GM21723 (cell line): ENCODE measurements around the gene NKX6-2.

Experiments
- ATAC-seq: cut with Tn5 transposase; IDR thresholded peaks from one replicate; pipeline ENCODE4 v1.9.1; 2021; ENCODE audit warnings: mild to moderate bottlenecking, moderate library complexity; ENCODE audit not compliant: unreplicated experiment

NKX6-2 gene

GRCh38 chr10:132813560-132814468 is 27.9 kb upstream of the NKX6-2 start:
- no peak for ATAC-seq

- ATAC-seq, result no peak
Observed at GRCh38 chr10:132813001-132813401, 27.1 kb upstream of the NKX6-2 start.

- no peak for ATAC-seq
Observed at GRCh38 chr10:132812520-132812919, 26.6 kb upstream of the NKX6-2 start.

GRCh38 chr10:132811891-132812481 is 26.0 kb upstream of the NKX6-2 start:
- ATAC-seq, result no peak

- no peak for ATAC-seq
Observed at GRCh38 chr10:132810807-132811700, 25.1 kb upstream of the NKX6-2 start.

GRCh38 chr10:132810141-132810806 is 24.3 kb upstream of the NKX6-2 start:
- no peak for ATAC-seq

GRCh38 chr10:132809232-132810140 is 23.5 kb upstream of the NKX6-2 start:
- no peak for ATAC-seq

- ATAC-seq, result no peak
Observed at GRCh38 chr10:132808383-132809231, 22.7 kb upstream of the NKX6-2 start.

GRCh38 chr10:132807621-132808049 is 21.7 kb upstream of the NKX6-2 start:
- ATAC-seq, result no peak

- no peak for ATAC-seq
Observed at GRCh38 chr10:132806561-132807003, 20.6 kb upstream of the NKX6-2 start.

- no peak for ATAC-seq
Observed at GRCh38 chr10:132806110-132806509, 20.2 kb upstream of the NKX6-2 start.

- ATAC-seq, result no peak
Observed at GRCh38 chr10:132805599-132805998, 19.7 kb upstream of the NKX6-2 start.

- no peak for ATAC-seq
Observed at GRCh38 chr10:132804785-132805426, 19.0 kb upstream of the NKX6-2 start.

- ATAC-seq, result no peak
Observed at GRCh38 chr10:132804287-132804686, 18.3 kb upstream of the NKX6-2 start.

GRCh38 chr10:132803416-132804210 is 17.7 kb upstream of the NKX6-2 start:
- ATAC-seq, result no peak

- no peak for ATAC-seq
Observed at GRCh38 chr10:132802694-132803320, 16.9 kb upstream of the NKX6-2 start.

- ATAC-seq, result no peak
Observed at GRCh38 chr10:132802048-132802447, 16.1 kb upstream of the NKX6-2 start.
